MCF 10A (cell line): ENCODE measurements around the gene ARHGEF37. TPM values are rescaled to one million over a fixed set of nuclear protein-coding genes. Genes with fewer than 3 reads are reported as not detected.

Source experiments
- BruUV-seq: library from RNA; stranded (reverse); fragments of 400-500 nt; replicated peaks from 2 replicates; lab custom pipeline; 2021; lab: Mats Ljungman, UMichigan
- CTCF ChIA-PET: fragments of 300-600 bp; sonication (Branson Sonifier 250); formaldehyde crosslinking; extraction: SDS; loops from one replicate; lab custom pipeline; 2021; ENCODE audit warnings: antibody characterized with exemption, inconsistent platforms; lab: Yijun Ruan, JAX
- POLR2A ChIA-PET: fragments of 300-600, 350-650 bp; sonication (Branson Sonifier 250); formaldehyde crosslinking; extraction: SDS; loops from one replicate; lab custom pipeline; 2020; ENCODE audit warnings: antibody characterized with exemption, inconsistent platforms; lab: Yijun Ruan, JAX
- DNase-seq: peaks from one replicate; pipeline ENCODE4 v3.0.0-alpha.2; 2018; ENCODE audit not compliant: unreplicated experiment
- H3K27ac Mint-ChIP-seq: one replicate; pipeline ENCODE4 v1.8.0; 2022; ENCODE audit warnings: mild to moderate bottlenecking, low read depth, mixed read lengths; ENCODE audit not compliant: unreplicated experiment
- H3K27me3 Mint-ChIP-seq: one replicate; pipeline ENCODE4 v1.8.0; 2022; ENCODE audit warnings: mixed read lengths; ENCODE audit not compliant: insufficient read depth, unreplicated experiment
- H3K36me3 Mint-ChIP-seq: one replicate; pipeline ENCODE4 v1.8.0; 2022; ENCODE audit warnings: mild to moderate bottlenecking, moderate library complexity, mixed read lengths; ENCODE audit not compliant: insufficient read depth, unreplicated experiment
- H3K4me1 Mint-ChIP-seq: one replicate; pipeline ENCODE4 v1.8.0; 2022; ENCODE audit warnings: mixed read lengths; ENCODE audit not compliant: insufficient read depth, unreplicated experiment
- H3K4me3 Mint-ChIP-seq: one replicate; pipeline ENCODE4 v1.8.0; 2022; ENCODE audit warnings: mild to moderate bottlenecking, moderate library complexity, mixed read lengths; ENCODE audit not compliant: unreplicated experiment
- H3K9me3 Mint-ChIP-seq: one replicate; pipeline ENCODE4 v1.8.0; 2022; ENCODE audit warnings: mixed read lengths; ENCODE audit not compliant: unreplicated experiment
- CTCF ChIP-seq: fragments of 200-600 bp; IDR thresholded peaks from one replicate; pipeline ENCODE4 v1.8.0; 2022; ENCODE audit warnings: antibody characterized with exemption, mild to moderate bottlenecking; ENCODE audit not compliant: unreplicated experiment
- intact Hi-C: fragments of 100-400 bp; cut with micrococcal nuclease; formaldehyde crosslinking; loops from 2 replicates; pipeline ENCODE4 v1.14.1; 2022
- total RNA-seq: library from RNA; stranded (reverse); gene quantifications from 2 replicates; pipeline ENCODE4 v1.2.3, GENCODE V29; 2022

Gene ARHGEF37
- total RNA-seq, 1 experiment from 2014 or later: 3.9 TPM

GRCh38 chr5:149682532-149683075, 101.3 kb downstream of the ARHGEF37 start:
- no peak for TF ChIP-seq CTCF
- Mint-ChIP-seq H3K9me3 (no peaks in the 10 kb centered on the region), H3K4me3 (no peak overlapping the region), H3K27ac (no peak overlapping the region), H3K4me1 (no peaks in the 10 kb centered on the region), H3K36me3 (no peaks in the 10 kb centered on the region), H3K27me3 (peaks cover 57% of the 10 kb centered on the region)
- ChIA-PET CTCF (interaction anchor here (0.7 to 0.9 kb wide), 2 partner anchors 21 to 105 kb away, joined by 4 read pairs; no protein-coding TSS in a partner anchor), POLR2A (interaction anchor here (0.6 kb wide), 1 partner anchor 322 kb away, joined by 3 read pairs; no protein-coding TSS in a partner anchor)
- no TSS peak for BruUV-seq
- DNase-seq: no peak
- intact Hi-C loops: no loop called here

DNA sequence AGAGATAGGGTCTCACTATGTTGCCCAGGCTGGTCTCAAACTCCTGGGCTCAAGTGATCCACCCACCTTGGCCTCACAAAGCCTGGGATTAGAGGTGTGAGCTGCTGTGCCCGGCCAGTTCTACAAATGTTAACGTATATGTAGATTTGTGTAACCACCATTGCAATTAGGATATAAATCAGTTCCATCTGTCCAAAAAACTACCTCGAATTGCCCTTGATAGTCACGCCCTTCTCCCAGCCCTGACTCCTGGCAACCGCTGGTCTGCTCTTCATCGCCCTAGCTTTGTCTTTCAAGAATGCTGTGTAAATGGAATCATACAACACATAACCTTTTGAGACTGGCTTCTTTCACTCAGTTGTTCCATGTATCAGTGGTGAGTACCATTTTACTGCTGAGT, 102.7 kb downstream of the ARHGEF37 start:
- CTCF ChIA-PET: interaction anchor here (0.6 to 1.3 kb wide), 6 partner anchors 11 to 97 kb away, joined by 3 to 8 read pairs (median 3); no protein-coding TSS in a partner anchor
- Mint-ChIP-seq H3K9me3 (no peaks in the 10 kb centered on the region), H3K4me3 (no peak overlapping the region), H3K4me1 (no peaks in the 10 kb centered on the region), H3K27me3 (peaks cover 71% of the 10 kb centered on the region), H3K36me3 (no peaks in the 10 kb centered on the region), H3K27ac (no peak overlapping the region)
- intact Hi-C loops: no loop called here
- TF ChIP-seq CTCF: no peak
- DNase-seq: no peak
- no TSS peak for BruUV-seq
- POLR2A ChIA-PET: interaction anchor here (1.1 kb wide), 1 partner anchor 48 kb away, joined by 6 read pairs; no protein-coding TSS in a partner anchor

GRCh38 chr5:149684371-149684770, 103.1 kb downstream of the ARHGEF37 start:
- H3K4me3 Mint-ChIP-seq: no peak overlapping the region
- no peaks in the 10 kb centered on the region for H3K4me1 Mint-ChIP-seq
- ChIA-PET CTCF (interaction anchor here (0.6 to 2.1 kb wide), 7 partner anchors 12 to 159 kb away, joined by 3 to 8 read pairs (median 3); no protein-coding TSS in a partner anchor), POLR2A (interaction anchor here (1.1 kb wide), 1 partner anchor 47 kb away, joined by 6 read pairs; no protein-coding TSS in a partner anchor)
- no peak for DNase-seq
- no TSS peak for BruUV-seq
- intact Hi-C loops: no loop called here
- no peak for TF ChIP-seq CTCF
- H3K9me3 Mint-ChIP-seq: no peaks in the 10 kb centered on the region
- H3K27ac Mint-ChIP-seq: no peak overlapping the region
- no peaks in the 10 kb centered on the region for H3K36me3 Mint-ChIP-seq
- H3K27me3 Mint-ChIP-seq: peaks cover 75% of the 10 kb centered on the region

Other genes with a start within 250 kb of the ARHGEF37 start
- 69.5 and 86.6 TPM in 2 replicates for gene GRPEL2, start 236.0 kb upstream of the ARHGEF37 start, total RNA-seq
- 7.7 and 8.0 TPM in 2 replicates for gene PCYOX1L, start 223.5 kb upstream of the ARHGEF37 start, total RNA-seq
- not detected in 2 replicates for gene IL17B, start 202.2 kb upstream of the ARHGEF37 start, total RNA-seq
- 666 and 744 TPM in 2 replicates for gene CSNK1A1, start 30.1 kb upstream of the ARHGEF37 start, total RNA-seq
- 4.3 and 7.1 TPM in 2 replicates for gene PPARGC1B, start 148.8 kb downstream of the ARHGEF37 start, total RNA-seq